Fibroblast of peridontal ligament (primary cell): ENCODE measurements around the gene WFS1.

ENCODE experiments used
- DNase-seq: peaks from one replicate; pipeline ENCODE4 v3.0.0-alpha.2; 2010; ENCODE audit errors: extremely low read depth

WFS1 gene

GRCh38 chr4:6235012-6235411, 34.6 kb upstream of the WFS1 start:
- DNase-seq, result no peak

DNA sequence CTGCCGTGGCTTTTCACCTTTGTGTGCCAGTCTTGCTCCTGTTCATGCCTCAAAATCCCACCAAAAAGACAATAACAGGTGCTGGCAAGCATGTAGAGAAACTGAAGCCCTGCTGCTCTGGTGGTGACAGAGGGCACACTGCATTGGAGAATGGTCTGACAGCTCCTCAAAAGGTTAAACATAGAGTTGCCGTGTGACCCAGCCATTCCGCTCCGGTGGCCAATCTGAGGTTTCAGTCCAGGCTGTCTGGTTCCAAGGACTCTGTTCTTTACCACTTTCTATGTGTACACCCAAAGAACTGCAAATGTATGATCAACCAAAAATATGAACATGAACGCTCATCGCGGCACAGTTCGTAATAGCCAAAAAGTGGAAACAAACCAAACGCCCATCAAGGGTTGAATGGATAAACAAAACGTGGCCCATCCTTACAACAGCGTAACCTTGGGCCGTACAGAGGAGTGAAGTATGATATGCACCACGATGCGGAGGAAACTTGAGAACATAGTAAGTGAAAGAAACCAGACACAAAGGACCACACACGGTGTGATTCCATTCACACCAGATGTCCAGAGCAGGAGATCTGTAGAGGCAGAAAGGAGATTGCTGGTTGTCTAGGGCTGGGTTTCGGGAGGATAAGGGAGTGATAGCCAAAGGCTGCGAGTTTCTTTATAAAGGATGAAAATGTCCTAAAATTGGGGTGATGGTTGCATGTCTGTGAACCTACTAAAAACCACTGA, 33.6 kb upstream of the WFS1 start:
- no peak for DNase-seq

GRCh38 chr4:6236816-6237390, 32.7 kb upstream of the WFS1 start:
- DNase-seq, result no peak

DNA sequence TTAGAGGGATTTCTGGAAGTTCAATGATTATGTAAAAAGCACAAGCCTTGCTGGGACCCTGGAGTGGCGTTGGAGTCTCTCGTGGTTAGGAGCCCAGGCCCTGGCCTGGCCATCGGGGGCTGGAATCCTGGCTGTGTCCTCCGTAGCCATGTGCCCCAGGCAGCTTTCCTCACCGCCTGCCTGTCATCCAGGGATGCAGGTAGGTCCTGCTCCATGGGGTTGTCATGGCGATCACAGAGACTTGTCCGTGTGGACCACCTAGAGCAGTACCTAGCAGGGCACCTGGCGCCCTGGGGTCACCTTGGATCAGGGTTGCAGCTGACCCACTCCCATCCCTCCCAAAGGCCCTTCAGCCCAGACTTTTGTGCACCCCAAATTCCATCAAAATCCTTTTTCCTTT, 30.2 kb upstream of the WFS1 start:
- DNase-seq, result no peak

- no peak for DNase-seq
Measured at GRCh38 chr4:6239968-6240367, 29.7 kb upstream of the WFS1 start.

DNA sequence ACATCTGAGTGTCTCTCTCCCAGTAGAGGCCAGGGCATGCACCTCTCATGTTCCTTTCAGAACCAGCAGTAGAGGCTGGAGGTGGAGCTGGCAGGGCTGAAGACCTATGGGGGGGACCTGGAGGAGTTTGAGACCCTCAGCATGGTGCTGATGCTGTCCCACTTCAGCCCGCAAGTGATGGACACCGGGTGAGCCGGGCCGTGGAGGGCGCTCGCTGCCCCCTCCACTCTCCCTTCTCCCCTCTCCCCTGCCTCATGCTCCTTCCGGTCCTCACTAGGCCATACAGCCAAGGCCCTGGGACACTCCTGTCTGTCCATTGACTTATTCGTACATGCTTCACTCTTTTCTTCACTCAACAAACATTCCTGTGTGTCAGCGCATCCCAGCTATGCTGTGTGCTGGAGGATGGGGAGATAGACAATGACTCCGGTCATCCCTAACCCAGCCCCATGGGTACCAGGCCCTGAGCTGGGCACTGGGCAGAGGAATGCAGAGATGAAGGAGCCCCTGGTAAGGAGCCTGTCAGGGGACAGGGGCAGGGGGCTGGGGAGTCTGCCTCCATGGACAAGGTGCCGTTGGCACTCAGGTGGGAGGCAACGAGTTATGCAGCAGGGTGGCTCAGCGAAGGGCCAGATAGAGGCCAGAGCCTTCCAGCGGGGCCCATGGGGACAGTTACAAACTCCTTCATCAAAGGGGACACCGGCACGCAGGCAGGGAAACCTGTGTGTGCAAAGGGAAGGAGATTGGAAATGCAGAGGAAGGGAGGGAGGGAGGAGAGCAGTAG, 28.4 kb upstream of the WFS1 start:
- DNase-seq, result no peak

- no peak for DNase-seq
Measured at GRCh38 chr4:6242271-6243029, 27.2 kb upstream of the WFS1 start.

GRCh38 chr4:6245246-6246169, 24.1 kb upstream of the WFS1 start:
- no peak for DNase-seq

DNA sequence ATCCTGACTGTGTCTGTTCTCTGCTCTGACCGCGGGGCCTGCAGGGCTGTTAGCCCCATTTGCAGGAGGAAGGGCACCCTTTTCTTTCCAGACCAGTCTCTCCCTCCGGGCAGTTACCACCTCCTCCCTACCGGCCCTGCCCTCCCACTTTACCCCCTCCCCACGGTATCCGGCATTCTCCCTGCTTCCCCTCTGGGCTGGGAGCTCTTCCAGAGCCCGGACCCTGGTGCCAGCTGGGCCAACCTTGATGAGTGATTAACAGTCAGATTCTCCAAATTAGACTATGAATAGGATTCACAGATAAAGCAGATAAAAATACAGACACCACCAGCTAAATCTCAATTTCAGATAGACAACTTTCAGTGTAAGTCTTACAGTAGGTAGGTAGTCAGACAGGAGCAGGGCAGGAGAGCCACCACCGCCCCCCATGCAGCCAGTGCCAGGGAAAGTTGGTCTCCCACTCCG, 23.4 kb upstream of the WFS1 start:
- no peak for DNase-seq

- no peak for DNase-seq
Measured at GRCh38 chr4:6248394-6248793, 21.3 kb upstream of the WFS1 start.

GRCh38 chr4:6250235-6250983, 19.2 kb upstream of the WFS1 start:
- peak; percentile 81 for DNase-seq

- no peak for DNase-seq
Measured at GRCh38 chr4:6250984-6251295, 18.7 kb upstream of the WFS1 start.

DNA sequence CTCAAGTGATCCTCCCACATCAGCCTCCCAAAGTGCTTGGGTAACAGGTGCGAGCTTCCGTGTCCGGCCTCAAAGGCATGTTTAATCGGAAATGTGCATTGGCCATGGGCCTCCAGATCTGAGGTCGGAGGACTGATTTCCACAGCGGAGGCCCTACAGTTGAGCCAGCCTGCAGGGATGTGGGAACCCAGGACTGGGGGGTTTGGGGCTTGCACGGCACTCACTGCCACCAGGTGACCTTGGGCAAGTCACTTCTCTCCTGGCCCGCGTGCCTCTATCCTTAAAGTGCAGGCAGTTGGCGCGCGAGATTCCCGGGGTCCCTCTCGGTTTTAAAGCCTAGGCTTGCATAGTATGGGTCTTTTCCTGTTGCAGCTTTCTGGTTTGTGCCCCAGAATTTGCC, 18.3 kb upstream of the WFS1 start:
- no peak for DNase-seq

- DNase-seq, result no peak
Measured at GRCh38 chr4:6252051-6252450, 17.6 kb upstream of the WFS1 start.

DNA sequence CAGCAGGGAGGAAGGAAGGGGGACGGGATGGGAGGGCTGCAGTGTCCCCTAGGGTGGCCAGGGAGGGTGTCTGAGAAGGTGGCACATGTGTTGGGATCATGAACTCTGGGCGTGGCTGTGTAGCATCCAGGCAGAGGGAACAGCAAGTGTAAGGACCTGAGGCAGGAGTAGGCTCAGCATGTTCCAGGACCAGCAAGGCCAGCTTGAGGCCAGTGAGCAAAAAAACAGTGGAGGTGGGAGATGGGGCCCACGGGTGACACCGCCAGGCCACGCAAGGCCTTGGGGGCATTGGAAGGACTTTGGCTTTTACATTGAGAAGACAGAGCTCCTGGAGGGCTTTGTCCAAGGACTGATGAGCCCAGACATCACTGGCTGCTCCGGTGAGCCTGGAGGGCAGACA, 16.5 kb upstream of the WFS1 start:
- DNase-seq, result no peak

DNA sequence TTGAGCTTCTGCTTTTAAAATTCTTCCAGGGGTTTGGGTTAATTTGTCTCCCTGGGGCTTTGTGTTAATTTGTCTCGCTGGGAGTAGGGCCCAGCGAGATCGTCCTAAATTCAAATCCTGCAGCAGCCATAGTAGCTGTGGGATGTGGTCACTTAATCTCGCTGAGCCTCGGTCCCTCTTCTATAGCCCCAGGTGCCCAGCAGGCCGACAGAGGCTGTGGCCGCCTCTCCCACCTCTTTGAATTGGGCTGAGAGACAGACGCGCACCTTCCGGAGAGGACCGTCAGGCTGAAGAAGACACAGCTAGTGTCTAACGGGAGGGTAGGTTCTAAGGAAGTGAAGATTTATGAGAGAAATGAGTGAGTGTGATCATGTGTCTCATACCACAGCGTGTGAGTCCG, 15.7 kb upstream of the WFS1 start:
- no peak for DNase-seq

GRCh38 chr4:6256141-6256540, 13.5 kb upstream of the WFS1 start:
- DNase-seq, result no peak

DNA sequence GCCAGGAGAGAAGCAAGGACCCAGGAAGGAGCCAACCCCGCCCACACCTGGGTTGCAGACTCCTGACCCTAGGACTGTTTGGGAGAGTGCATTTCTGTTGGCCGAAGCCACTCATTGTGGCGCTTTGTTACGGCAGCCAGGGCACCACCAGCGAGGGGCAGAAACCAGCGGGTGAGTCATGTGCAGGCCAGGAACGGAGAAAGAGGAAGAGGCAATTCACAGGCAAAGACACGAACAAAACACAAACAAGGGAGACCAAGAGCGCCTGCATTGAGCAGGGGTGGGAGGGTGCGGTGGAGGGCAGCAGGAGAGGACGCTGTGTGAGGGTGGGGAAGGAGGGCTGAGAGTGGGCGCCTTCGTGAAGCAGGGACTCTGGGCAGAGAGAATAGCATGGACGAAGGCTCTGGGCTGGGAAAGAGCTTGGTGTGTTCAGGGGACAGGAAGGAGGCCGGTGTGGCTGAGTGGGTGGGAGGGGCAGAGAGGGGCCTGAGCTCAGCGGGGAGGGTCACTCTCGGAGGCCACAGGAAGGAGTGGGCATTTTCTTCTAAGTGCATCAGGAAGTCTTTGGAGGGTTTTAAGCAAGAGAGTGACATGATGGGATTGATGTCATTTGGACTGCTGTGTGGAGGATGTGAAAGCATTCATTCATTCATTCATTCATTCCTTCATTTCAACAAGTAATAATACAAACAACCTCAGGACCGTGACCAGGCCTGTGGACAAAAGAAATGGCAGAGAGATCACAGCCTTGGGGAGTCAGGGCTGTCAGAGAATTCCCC, 12.2 kb upstream of the WFS1 start:
- DNase-seq, result no peak

- DNase-seq, result no peak
Measured at GRCh38 chr4:6258026-6258360, 11.7 kb upstream of the WFS1 start.

- no peak for DNase-seq
Measured at GRCh38 chr4:6258741-6259140, 10.9 kb upstream of the WFS1 start.
